MM.1S (cell line): ENCODE data around the gene ZNF275.

Experiments
- CTCF ChIP-seq: fragments of 300-600 bp; sonication (generic); IDR thresholded peaks from 2 replicates; pipeline ENCODE4 v1.5.1; 2016; ENCODE audit warnings: antibody characterized with exemption, low read length, mixed read lengths
- EZH2 ChIP-seq: fragments of 300-600 bp; sonication (generic); optimal IDR thresholded peaks from 2 replicates; pipeline ENCODE3; 2017; ENCODE audit warnings: low read depth, mild to moderate bottlenecking, antibody characterized with exemption, low read length, mixed read lengths
- EZH2phosphoT487 ChIP-seq: fragments of 300-600 bp; sonication (generic); IDR thresholded peaks from 2 replicates; pipeline ENCODE4 v1.6.1; 2018; ENCODE audit warnings: antibody characterized with exemption, low read length

- TF ChIP-seq EZH2phosphoT487 (no peak), CTCF (no peak), EZH2 (no peak)
Observed at GRCh38 chrX:153366878-153367538, 33.1 kb downstream of the ZNF275 start.
